A673 (cell line): ENCODE data around the gene MICB.

Experiments
- CTCF ChIP-seq: fragments of 300-800, 200-600 bp; sonication (generic); conservative IDR thresholded peaks from 2 replicates; pipeline ENCODE4 v1.5.1; 2017; ENCODE audit warnings: low read depth, mild to moderate bottlenecking, antibody characterized with exemption, low read length, moderate library complexity, mixed read lengths
- EZH2 ChIP-seq: fragments of 200-600 bp; sonication (generic); IDR thresholded peaks from 2 replicates; pipeline ENCODE4 v1.6.1; 2017; ENCODE audit warnings: borderline replicate concordance, low read depth, mild to moderate bottlenecking, mixed read lengths, antibody characterized with exemption, low read length; ENCODE audit not compliant: poor library complexity, severe bottlenecking

- no peak for TF ChIP-seq CTCF
- TF ChIP-seq EZH2: no peak
Observed at GRCh38 chr6:31534011-31534410, 36.1 kb downstream of the MICB start.
